GM12878 (cell line): Measurements from ENCODE around the gene PCIF1. TPM values are rescaled to one million over a fixed set of nuclear protein-coding genes. Genes with fewer than 3 reads are reported as not detected.

Experiments
- ATF7 ChIP-seq: fragments of 450-650 bp; IDR thresholded peaks from 2 replicates; pipeline ENCODE4 v1.6.1; 2016; ENCODE audit warnings: low read depth, mild to moderate bottlenecking
- CBX5 ChIP-seq: sonication (generic); IDR thresholded peaks from 2 replicates; pipeline ENCODE4 v1.6.1; 2016; ENCODE audit warnings: low read depth, moderate library complexity, mild to moderate bottlenecking, inconsistent platforms
- CEBPB ChIP-seq, 2 experiments: fragments of 150-350 bp in 1 of 2; IDR thresholded peaks; 2 replicates each; pipeline ENCODE4 v1.6.1; 2012 to 2014; ENCODE audit warnings: low read depth in 2 of 2, low read length in 2 of 2, borderline replicate concordance in 1 of 2, inconsistent platforms in 1 of 2
- CHD2 ChIP-seq: IDR thresholded peaks from 2 replicates; pipeline ENCODE4 v1.6.1; 2011; ENCODE audit warnings: low read depth, low read length, improper control_type of control experiment, borderline replicate concordance
- CHD4 ChIP-seq: fragments of 200-600 bp; sonication (generic); IDR thresholded peaks from 2 replicates; pipeline ENCODE4 v1.6.1; 2016; ENCODE audit warnings: mild to moderate bottlenecking
- CREB1 ChIP-seq: IDR thresholded peaks from 2 replicates; pipeline ENCODE4 v1.6.1; 2012; ENCODE audit warnings: low read depth, mild to moderate bottlenecking, inconsistent platforms
- CREM ChIP-seq: IDR thresholded peaks from 2 replicates; pipeline ENCODE4 v1.6.1; 2014; ENCODE audit warnings: antibody characterized with exemption, low read depth
- E4F1 ChIP-seq: fragments of 450-650 bp; IDR thresholded peaks from 2 replicates; pipeline ENCODE4 v1.6.1; 2018; ENCODE audit warnings: borderline replicate concordance, mild to moderate bottlenecking; ENCODE audit not compliant: partially characterized antibody
- EZH2 ChIP-seq: IDR thresholded peaks from 2 replicates; pipeline ENCODE4 v1.6.1; 2012; ENCODE audit warnings: low read depth, mild to moderate bottlenecking, control low read depth, inconsistent platforms, low read length, borderline replicate concordance; ENCODE audit not compliant: control insufficient read depth
- HDGF ChIP-seq: fragments of 450-650 bp; IDR thresholded peaks from 2 replicates; pipeline ENCODE4 v1.6.1; 2016; ENCODE audit warnings: antibody characterized with exemption
- IRF3 ChIP-seq: fragments of 450-650 bp; IDR thresholded peaks from 2 replicates; pipeline ENCODE4 v1.6.1; 2014; ENCODE audit warnings: mild to moderate bottlenecking
- JUNB ChIP-seq: IDR thresholded peaks from 2 replicates; pipeline ENCODE4 v1.6.1; 2016; ENCODE audit warnings: antibody characterized with exemption, mild to moderate bottlenecking
- LARP7 ChIP-seq: fragments of 450-650 bp; IDR thresholded peaks from 2 replicates; pipeline ENCODE4 v1.6.1; 2017; ENCODE audit warnings: mild to moderate bottlenecking
- NBN ChIP-seq: fragments of 450-650 bp; IDR thresholded peaks from 2 replicates; pipeline ENCODE4 v1.6.1; 2016
- PBX3 ChIP-seq: IDR thresholded peaks from 2 replicates; pipeline ENCODE4 v1.6.1; 2011; ENCODE audit warnings: mild to moderate bottlenecking, low read depth, low read length, moderate library complexity; ENCODE audit not compliant: insufficient replicate concordance
- PKNOX1 ChIP-seq: fragments of 450-650 bp; IDR thresholded peaks from 2 replicates; pipeline ENCODE4 v1.6.1; 2016; ENCODE audit warnings: mild to moderate bottlenecking
- POLR2A ChIP-seq: IDR thresholded peaks from 2 replicates; pipeline ENCODE4 v1.6.1; 2011; ENCODE audit warnings: low read depth, mild to moderate bottlenecking, low read length
- POLR2AphosphoS5 ChIP-seq: IDR thresholded peaks from 2 replicates; pipeline ENCODE4 v1.6.1; 2011; ENCODE audit warnings: mild to moderate bottlenecking, low read length, inconsistent platforms
- RFX5 ChIP-seq: IDR thresholded peaks from 2 replicates; pipeline ENCODE4 v1.6.1; 2011; ENCODE audit warnings: low read depth, low read length, improper control_type of control experiment
- SMAD5 ChIP-seq: IDR thresholded peaks from 2 replicates; pipeline ENCODE4 v1.6.1; 2016; ENCODE audit warnings: antibody characterized with exemption, low read depth
- SRF ChIP-seq, 2 experiments: IDR thresholded peaks; 2 replicates each; pipeline ENCODE4 v1.6.1; 2011; ENCODE audit warnings: low read depth in 2 of 2, low read length in 2 of 2, mild to moderate bottlenecking in 1 of 2, moderate library complexity in 1 of 2
- TAF1 ChIP-seq: IDR thresholded peaks from 2 replicates; pipeline ENCODE4 v1.6.1; 2011; ENCODE audit warnings: mild to moderate bottlenecking, low read depth, low read length, borderline replicate concordance
- TARDBP ChIP-seq: IDR thresholded peaks from 2 replicates; pipeline ENCODE4 v1.6.1; 2016; ENCODE audit warnings: borderline replicate concordance
- TCF3 ChIP-seq: IDR thresholded peaks from 2 replicates; pipeline ENCODE4 v1.6.1; 2012; ENCODE audit warnings: low read depth, mild to moderate bottlenecking, low read length, borderline replicate concordance; ENCODE audit not compliant: insufficient read depth
- ZNF24 ChIP-seq: fragments of 450-650 bp; IDR thresholded peaks from 2 replicates; pipeline ENCODE4 v1.6.1; 2017; ENCODE audit warnings: antibody characterized with exemption, mild to moderate bottlenecking
- polyA plus RNA-seq, 11 experiments: library from polyadenylated mRNA; depleted of rRNA in 4 of 11; unstranded in 6 of 11; stranded (reverse) in 5 of 11; fragments of >200 nt; fragmentation: Nextera tagmentation in 4 of 11; fragmentation: Illumina TruSeq in 1 of 11; extraction: Ambion mirVana in 4 of 11; extraction: Trizol in 1 of 11; gene quantifications; 1 replicate in 1 of 11; 2 replicates in 10 of 11; pipeline versions ENCODE4 v1.2.1 to v1.2.3, GENCODE V29; 2011 to 2016; ENCODE audit warnings: inconsistent platforms in 2 of 11, missing spikeins in 2 of 11, low read depth in 1 of 11
- total RNA-seq, 4 experiments: library from RNA; depleted of rRNA in 3 of 4; stranded (reverse); fragments of >200 nt in 3 of 4; fragmentation: Illumina TruSeq in 1 of 4; extraction: Trizol in 1 of 4; gene quantifications; 2 replicates each; pipeline versions ENCODE4 v1.2.1 to v1.2.3, GENCODE V29; 2013 to 2021

Gene PCIF1
- total and polyA plus RNA-seq, 10 of the 15 experiments (the other 5 are each of a cell fraction or from before 2014, with no cell fraction given): 8.4 to 32.9 (median 17.6) TPM

GRCh38 chr20:45910670-45911485 lies 23.6 kb upstream of the PCIF1 start (continued):
- TF ChIP-seq E4F1 (peak; percentile 30), PKNOX1 (peak; percentile 84), CREB1 (peak; percentile 37; the same call in 1 of the 2 replicates), EZH2 (no peak), POLR2AphosphoS5 (peak; percentile 77), ZNF24 (no peak), TAF1 (no peak), SMAD5 (no peak), IRF3 (no peak), HDGF (peak; percentile 99), SRF (IDR thresholded peaks at IDR 0.05; ENCODE audit: low read depth in 2 of 2, low read length in 2 of 2) (peak in 1 of 2 experiments; percentile 55; a peak in 1 of 4 replicates), TARDBP (no peak; the same call in 1 of the 2 replicates), CHD4 (no peak), ATF7 (peak; percentile 74), CREM (peak; percentile 8; the same call in 1 of the 2 replicates), PBX3 (peak; percentile 8), POLR2A (peak; percentile 77), CEBPB (IDR thresholded peaks at IDR 0.05; ENCODE audit: borderline replicate concordance in 1 of 2, low read depth in 2 of 2, low read length in 2 of 2) (peak in 1 of 2 experiments; percentile 63; a peak in 1 of 4 replicates), TCF3 (no peak), RFX5 (0 out of 2 replicates have a peak, but pooled peaks have one; percentile 52), JUNB (no peak), LARP7 (peak; percentile 22; the same call in 1 of the 2 replicates), NBN (peak; percentile 68; the same call in 1 of the 2 replicates), CHD2 (peak; percentile 90), CBX5 (no peak)
- TF ChIP-seq, all 136 proteins: peak for 18
